WTC11 (cell line): ENCODE measurements around the gene TRAPPC10. TPM values are rescaled to one million over a fixed set of nuclear protein-coding genes. Genes with fewer than 3 reads are reported as not detected.

Source experiments
- ATAC-seq: fragments of 200-7000 bp; cut with Tn5 transposase; 2 replicates; pipeline ENCODE4 v1.10.0; 2021; ENCODE audit warnings: mild to moderate bottlenecking, moderate library complexity
- CTCF ChIA-PET: fragments of 300-600 bp; sonication (Branson Sonifier 250); formaldehyde crosslinking; loops from one replicate; lab custom pipeline; 2021; ENCODE audit warnings: antibody characterized with exemption; lab: Charles Lee
- POLR2A ChIA-PET: fragments of 350-600 bp; sonication (Branson Sonifier 250); formaldehyde crosslinking; loops from one replicate; lab custom pipeline; 2021; ENCODE audit warnings: antibody characterized with exemption; lab: Charles Lee
- DNase-seq: peaks from one replicate; pipeline ENCODE4 v3.0.0; 2021; ENCODE audit warnings: low spot score
- H3K27ac Mint-ChIP-seq: 2 replicates; pipeline ENCODE4 v1.8.0; 2021; ENCODE audit warnings: mixed read lengths
- H3K27me3 Mint-ChIP-seq: 2 replicates; pipeline ENCODE4 v1.8.0; 2021; ENCODE audit warnings: low read depth, mild to moderate bottlenecking, moderate library complexity, mixed read lengths
- H3K36me3 Mint-ChIP-seq: 2 replicates; pipeline ENCODE4 v1.8.0; 2021; ENCODE audit warnings: mixed read lengths
- H3K4me1 Mint-ChIP-seq: 2 replicates; pipeline ENCODE4 v1.8.0; 2022; ENCODE audit warnings: mixed read lengths
- H3K4me3 Mint-ChIP-seq: 2 replicates; pipeline ENCODE4 v1.8.0; 2021; ENCODE audit warnings: mild to moderate bottlenecking, moderate library complexity, mixed read lengths
- H3K9me3 Mint-ChIP-seq: 2 replicates; pipeline ENCODE4 v1.8.0; 2021; ENCODE audit warnings: mixed read lengths
- CBFB ChIP-seq: sonication (generic); formaldehyde crosslinking; IDR thresholded peaks from 2 replicates; pipeline ENCODE4 v1.8.1; 2022; ENCODE audit warnings: mild to moderate bottlenecking, low read depth, missing genetic modification reagents
- IRF1 ChIP-seq: sonication (generic); formaldehyde crosslinking; IDR thresholded peaks from 2 replicates; pipeline ENCODE4 v1.8.0; 2023; ENCODE audit warnings: missing genetic modification reagents
- MXD4 ChIP-seq: fragments of 250-450 bp; sonication (Bioruptor Pico); IDR thresholded peaks from 2 replicates; pipeline ENCODE4 v1.8.0; 2021; ENCODE audit warnings: mild to moderate bottlenecking, moderate library complexity, borderline replicate concordance
- NR3C1 ChIP-seq: sonication (generic); formaldehyde crosslinking; conservative IDR thresholded peaks from 2 replicates; pipeline ENCODE4 v1.8.1; 2023; ENCODE audit warnings: low read depth, mild to moderate bottlenecking, missing genetic modification reagents
- RELA ChIP-seq: sonication (generic); formaldehyde crosslinking; IDR thresholded peaks from 2 replicates; pipeline ENCODE4 v1.8.1; 2022; ENCODE audit warnings: missing genetic modification reagents, mild to moderate bottlenecking, borderline replicate concordance
- SP1 ChIP-seq: sonication (generic); formaldehyde crosslinking; conservative IDR thresholded peaks from 2 replicates; pipeline ENCODE4 v1.8.1; 2022; ENCODE audit warnings: missing genetic modification reagents
- TCF7 ChIP-seq: sonication (generic); formaldehyde crosslinking; IDR thresholded peaks from 2 replicates; pipeline ENCODE4 v1.8.0; 2022; ENCODE audit warnings: mild to moderate bottlenecking, low read depth, missing genetic modification reagents, moderate library complexity
- TEAD1 ChIP-seq: sonication (generic); formaldehyde crosslinking; IDR thresholded peaks from 2 replicates; pipeline ENCODE4 v1.8.0; 2022; ENCODE audit warnings: mild to moderate bottlenecking, missing genetic modification reagents
- TP53 ChIP-seq: sonication (generic); formaldehyde crosslinking; IDR thresholded peaks from 2 replicates; pipeline ENCODE4 v1.8.1; 2023; ENCODE audit warnings: mild to moderate bottlenecking, missing genetic modification reagents
- USF2 ChIP-seq: sonication (generic); formaldehyde crosslinking; IDR thresholded peaks from 2 replicates; pipeline ENCODE4 v1.8.1; 2023; ENCODE audit warnings: mild to moderate bottlenecking, missing genetic modification reagents, moderate library complexity
- ZNF512 ChIP-seq: sonication (generic); formaldehyde crosslinking; IDR thresholded peaks from 2 replicates; pipeline ENCODE4 v1.8.1; 2022; ENCODE audit warnings: missing genetic modification reagents, borderline replicate concordance
- ZSCAN18 ChIP-seq: fragments of 250-450 bp; sonication (Bioruptor Pico); IDR thresholded peaks from 2 replicates; pipeline ENCODE4 v2.1.2; 2022; ENCODE audit warnings: mild to moderate bottlenecking, moderate library complexity
- total RNA-seq: library from RNA; stranded (reverse); gene quantifications from 3 replicates; pipeline ENCODE4 v1.2.3, GENCODE V29; 2021
- TF ChIP-seq, protein P1 (sequence below): fragments of 250-450 bp; sonication (Bioruptor Pico); IDR thresholded peaks from 2 replicates; pipeline ENCODE4 v1.8.0; 2021; ENCODE audit warnings: mild to moderate bottlenecking
- TF ChIP-seq, protein P2 (sequence below): fragments of 250-450 bp; sonication (Bioruptor Pico); conservative IDR thresholded peaks from 2 replicates; pipeline ENCODE4 v1.9.0; 2021; ENCODE audit warnings: mild to moderate bottlenecking
- TF ChIP-seq, protein P3 (sequence below): sonication (generic); formaldehyde crosslinking; IDR thresholded peaks from 2 replicates; pipeline ENCODE4 v1.8.1; 2022; ENCODE audit warnings: mild to moderate bottlenecking, moderate library complexity, missing genetic modification reagents

Gene TRAPPC10
- total RNA-seq, 1 experiment from 2014 or later = 34.5 TPM

- no peaks in the 10 kb centered on the region for H3K36me3 Mint-ChIP-seq
- no peaks in the 10 kb centered on the region for H3K4me1 Mint-ChIP-seq
- H3K4me3 Mint-ChIP-seq = no peak overlapping the region
- no peaks in the 10 kb centered on the region for H3K27me3 Mint-ChIP-seq
- DNase-seq (no peak), ATAC-seq (no peak)
- no peak overlapping the region for H3K27ac Mint-ChIP-seq
- TF ChIP-seq SP1 (CRISPR knock-in tag) = no peak
- TF ChIP-seq ZNF512 = no peak
- TF ChIP-seq TP53 (CRISPR knock-in tag) = no peak
- TF ChIP-seq ZSCAN18 (CRISPR knock-in tag) = no peak
- TF ChIP-seq, protein P1, sequence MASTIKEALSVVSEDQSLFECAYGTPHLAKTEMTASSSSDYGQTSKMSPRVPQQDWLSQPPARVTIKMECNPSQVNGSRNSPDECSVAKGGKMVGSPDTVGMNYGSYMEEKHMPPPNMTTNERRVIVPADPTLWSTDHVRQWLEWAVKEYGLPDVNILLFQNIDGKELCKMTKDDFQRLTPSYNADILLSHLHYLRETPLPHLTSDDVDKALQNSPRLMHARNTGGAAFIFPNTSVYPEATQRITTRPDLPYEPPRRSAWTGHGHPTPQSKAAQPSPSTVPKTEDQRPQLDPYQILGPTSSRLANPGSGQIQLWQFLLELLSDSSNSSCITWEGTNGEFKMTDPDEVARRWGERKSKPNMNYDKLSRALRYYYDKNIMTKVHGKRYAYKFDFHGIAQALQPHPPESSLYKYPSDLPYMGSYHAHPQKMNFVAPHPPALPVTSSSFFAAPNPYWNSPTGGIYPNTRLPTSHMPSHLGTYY (CRISPR knock-in tag) = no peak
- no peak for TF ChIP-seq RELA
- TF ChIP-seq, protein P2, sequence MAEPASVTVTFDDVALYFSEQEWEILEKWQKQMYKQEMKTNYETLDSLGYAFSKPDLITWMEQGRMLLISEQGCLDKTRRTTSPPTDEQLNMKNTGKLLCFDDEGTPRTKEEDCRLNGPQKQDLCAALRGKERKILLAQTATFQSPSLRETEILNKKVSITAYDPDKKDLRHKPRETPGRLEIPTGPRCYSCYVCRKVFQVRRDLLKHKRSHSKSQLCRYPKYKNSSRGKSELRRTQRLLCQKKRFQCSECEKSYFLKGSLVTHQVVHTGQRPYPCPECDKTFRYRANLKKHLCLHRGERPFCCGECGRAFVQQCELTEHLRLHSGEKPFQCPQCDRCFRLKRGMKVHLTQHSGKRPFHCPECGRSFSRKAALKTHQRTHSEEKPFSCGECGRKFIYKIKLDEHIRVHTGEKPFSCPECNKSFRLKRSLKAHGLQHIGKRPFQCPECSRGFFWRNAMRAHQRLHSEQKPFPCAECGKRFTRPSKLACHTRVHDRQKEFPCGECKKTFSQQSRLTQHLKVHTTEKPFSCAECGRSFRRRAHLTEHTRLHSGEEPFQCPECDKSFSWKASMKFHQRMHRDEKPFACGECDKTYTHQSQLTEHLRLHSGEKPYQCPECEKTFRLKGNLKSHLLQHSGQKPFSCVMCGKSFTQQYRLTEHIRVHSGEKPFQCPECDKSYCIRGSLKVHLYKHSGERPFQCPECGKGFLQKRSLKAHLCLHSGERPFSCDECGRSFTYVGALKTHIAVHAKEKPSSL = no peak
- no peak for TF ChIP-seq MXD4 (CRISPR knock-in tag)
- no peak for TF ChIP-seq NR3C1 (CRISPR knock-in tag)
- no peak for TF ChIP-seq USF2 (CRISPR knock-in tag)
- TF ChIP-seq CBFB (CRISPR knock-in tag) = no peak
- H3K9me3 Mint-ChIP-seq = no peaks in the 10 kb centered on the region
- CTCF ChIA-PET = interaction anchor here (0.8 to 1.4 kb wide), 2 partner anchors 148 to 164 kb away, joined by 3 read pairs; no protein-coding TSS in a partner anchor
- POLR2A ChIA-PET = no interaction called here
Measured at GRCh38 chr21:43973634-43973955, 38.5 kb upstream of the TRAPPC10 start.

- Mint-ChIP-seq H3K4me3 (no peak overlapping the region), H3K27ac (no peak overlapping the region), H3K9me3 (no peaks in the 10 kb centered on the region), H3K4me1 (no peaks in the 10 kb centered on the region), H3K27me3 (no peaks in the 10 kb centered on the region), H3K36me3 (no peaks in the 10 kb centered on the region)
- DNase-seq (no peak), ATAC-seq (no peak)
- TF ChIP-seq IRF1 (no peak), TEAD1 (CRISPR knock-in tag) (no peak), TCF7 (CRISPR knock-in tag) (no peak)
- TF ChIP-seq, protein P3, sequence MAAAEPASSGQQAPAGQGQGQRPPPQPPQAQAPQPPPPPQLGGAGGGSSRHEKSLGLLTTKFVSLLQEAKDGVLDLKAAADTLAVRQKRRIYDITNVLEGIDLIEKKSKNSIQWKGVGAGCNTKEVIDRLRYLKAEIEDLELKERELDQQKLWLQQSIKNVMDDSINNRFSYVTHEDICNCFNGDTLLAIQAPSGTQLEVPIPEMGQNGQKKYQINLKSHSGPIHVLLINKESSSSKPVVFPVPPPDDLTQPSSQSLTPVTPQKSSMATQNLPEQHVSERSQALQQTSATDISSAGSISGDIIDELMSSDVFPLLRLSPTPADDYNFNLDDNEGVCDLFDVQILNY (CRISPR knock-in tag) = no peak
- CTCF ChIA-PET = interaction anchor here (0.6 to 1.8 kb wide), 36 partner anchors 8 to 246 kb away, joined by 3 to 27 read pairs (median 4); partner anchors contain the start of gene RRP1
- POLR2A ChIA-PET = no interaction called here
Measured at GRCh38 chr21:43974791-43975468, 37.2 kb upstream of the TRAPPC10 start.
